Hepatocyte (in vitro differentiated cells): ENCODE measurements around the gene RELCH.

Source experiments
- CTCF ChIP-seq: fragments of 200-600 bp; sonication (generic); IDR thresholded peaks from 2 replicates; pipeline ENCODE4 v1.5.1; 2016; ENCODE audit warnings: antibody characterized with exemption, mild to moderate bottlenecking; ENCODE audit not compliant: poor library complexity
- EZH2 ChIP-seq: fragments of 200-600 bp; sonication (generic); IDR thresholded peaks from 2 replicates; pipeline ENCODE4 v1.6.1; 2016; ENCODE audit warnings: antibody characterized with exemption, mild to moderate bottlenecking, borderline replicate concordance
- EZH2phosphoT487 ChIP-seq: fragments of 200-600 bp; sonication (generic); IDR thresholded peaks from one replicate; pipeline ENCODE4 v1.6.1; 2018; ENCODE audit warnings: antibody characterized with exemption, mild to moderate bottlenecking, low read depth, moderate library complexity; ENCODE audit not compliant: unreplicated experiment, severe bottlenecking

DNA sequence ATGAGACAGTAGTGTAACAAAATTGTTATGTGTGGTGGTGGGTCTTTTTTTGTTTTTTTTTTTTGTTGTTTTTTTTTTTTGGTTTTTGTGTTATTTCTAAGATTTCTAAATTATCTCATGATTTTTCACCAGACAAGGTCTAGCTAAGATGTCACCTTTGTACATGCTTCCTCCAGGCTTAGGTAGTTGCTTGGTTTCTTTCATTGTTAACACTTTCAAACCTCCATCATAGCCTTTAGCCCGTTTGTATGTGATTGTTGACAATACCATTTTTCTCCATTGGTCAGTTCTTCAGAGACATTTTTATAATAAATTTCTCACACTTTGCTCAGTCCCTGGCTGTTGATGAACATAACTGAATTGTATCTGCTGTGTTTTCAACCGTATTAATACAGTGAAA is 2.2 kb downstream of the RELCH start:
- TF ChIP-seq CTCF = no peak
- TF ChIP-seq EZH2 = no peak
- no peak for TF ChIP-seq EZH2phosphoT487
